Measurements from ENCODE around the gene NANS.

- no peak for TF ChIP-seq MYC (IDR thresholded peaks at IDR 0.05; ENCODE audit: low read depth, low read length)
- TF ChIP-seq CTCF (IDR thresholded peaks at IDR 0.05; ENCODE audit: low read depth, low read length): no peak
- no peak for TF ChIP-seq POLR2A (IDR thresholded peaks at IDR 0.05; ENCODE audit: extremely low read depth, insufficient read length)
- no peak for TF ChIP-seq MAX (IDR thresholded peaks at IDR 0.05; ENCODE audit: low read depth, low read length)
Measured at GRCh38 chr9:98101416-98101815, 44.9 kb downstream of the NANS start.

All from NB4 (cell line).